Activated CD4-positive, CD25-positive, alpha-beta regulatory T cell treated with anti-CD3 and anti-CD28 coated beads, Interleukin-2, amount 50 U/mL, for 72 hours (primary cell): ENCODE measurements around the gene FAM180A.
"Not testable (repeated sequence)": the region's sequence is repeated elsewhere in the genome, so short reads cannot be mapped to it uniquely, and the experiment has no call there.

Experiments used
- DNase-seq: peaks from one replicate; pipeline ENCODE4 v3.0.0; 2021

Gene FAM180A

GRCh38 chr7:135770139-135770710 lies 21.6 kb upstream of the FAM180A start:
- no peak for DNase-seq

- no peak for DNase-seq
Measured at GRCh38 chr7:135769005-135769802, 20.6 kb upstream of the FAM180A start.

- DNase-seq: no peak
Measured at GRCh38 chr7:135768467-135768866, 19.9 kb upstream of the FAM180A start.

- DNase-seq: no peak
Measured at GRCh38 chr7:135768064-135768463, 19.5 kb upstream of the FAM180A start.

GRCh38 chr7:135763261-135763660 lies 14.6 kb upstream of the FAM180A start:
- DNase-seq: no peak

GRCh38 chr7:135761751-135762488 lies 13.3 kb upstream of the FAM180A start:
- no peak for DNase-seq

GRCh38 chr7:135759532-135759931 lies 10.9 kb upstream of the FAM180A start:
- DNase-seq: no peak

- no peak for DNase-seq
Measured at GRCh38 chr7:135758531-135758932, 9.9 kb upstream of the FAM180A start.

- no peak for DNase-seq
Measured at GRCh38 chr7:135757719-135758411, 9.3 kb upstream of the FAM180A start.

GRCh38 chr7:135756191-135756590 lies 7.6 kb upstream of the FAM180A start:
- DNase-seq: no peak

- no peak for DNase-seq
Measured at GRCh38 chr7:135755351-135755753, 6.7 kb upstream of the FAM180A start.

GRCh38 chr7:135753616-135754413 lies 5.2 kb upstream of the FAM180A start:
- DNase-seq: no peak

GRCh38 chr7:135747366-135747765 lies 1.2 kb downstream of the FAM180A start:
- no peak for DNase-seq

GRCh38 chr7:135745703-135746312 lies 2.8 kb downstream of the FAM180A start:
- no peak for DNase-seq

- DNase-seq: no peak
Measured at GRCh38 chr7:135744938-135745702, 3.5 kb downstream of the FAM180A start.

GRCh38 chr7:135743907-135744731 lies 4.5 kb downstream of the FAM180A start:
- no peak for DNase-seq

- no peak for DNase-seq
Measured at GRCh38 chr7:135742371-135742770, 6.2 kb downstream of the FAM180A start.

- no peak for DNase-seq
Measured at GRCh38 chr7:135741905-135742304, 6.7 kb downstream of the FAM180A start.

- DNase-seq: no peak
Measured at GRCh38 chr7:135740889-135741288, 7.7 kb downstream of the FAM180A start.

- not testable (repeated sequence) for DNase-seq
Measured at GRCh38 chr7:135737306-135737647, 11.3 kb downstream of the FAM180A start.
